ENCODE results near the gene PTPRE.

PTPRE gene

DNA sequence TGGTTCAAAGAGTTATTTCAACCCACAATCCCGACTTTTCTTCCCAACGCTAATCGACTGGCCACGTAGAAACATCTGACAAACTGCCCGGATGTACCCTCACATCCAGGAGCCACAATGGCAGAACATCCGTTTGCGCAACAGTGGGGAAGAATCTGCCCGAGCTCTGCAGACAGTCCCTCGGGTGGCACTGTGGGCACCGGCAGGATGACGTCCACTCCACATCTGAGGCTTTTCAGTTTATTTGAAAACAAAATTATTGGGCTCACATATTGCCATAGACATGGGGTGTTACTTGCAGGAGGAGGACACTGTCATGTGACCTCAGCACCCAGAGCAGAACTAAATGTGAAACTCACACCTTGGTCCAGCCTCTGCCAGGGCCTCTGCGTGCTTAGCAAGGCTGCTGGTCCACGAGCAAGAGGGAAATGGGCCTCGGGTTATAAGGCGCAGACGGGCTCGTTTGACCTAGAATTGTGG, 135.3 kb downstream of the PTPRE start:
- DNase-seq (ENCODE audit: low read depth in 3 of 3, low spot score in 1 of 3), result no peak

DNA sequence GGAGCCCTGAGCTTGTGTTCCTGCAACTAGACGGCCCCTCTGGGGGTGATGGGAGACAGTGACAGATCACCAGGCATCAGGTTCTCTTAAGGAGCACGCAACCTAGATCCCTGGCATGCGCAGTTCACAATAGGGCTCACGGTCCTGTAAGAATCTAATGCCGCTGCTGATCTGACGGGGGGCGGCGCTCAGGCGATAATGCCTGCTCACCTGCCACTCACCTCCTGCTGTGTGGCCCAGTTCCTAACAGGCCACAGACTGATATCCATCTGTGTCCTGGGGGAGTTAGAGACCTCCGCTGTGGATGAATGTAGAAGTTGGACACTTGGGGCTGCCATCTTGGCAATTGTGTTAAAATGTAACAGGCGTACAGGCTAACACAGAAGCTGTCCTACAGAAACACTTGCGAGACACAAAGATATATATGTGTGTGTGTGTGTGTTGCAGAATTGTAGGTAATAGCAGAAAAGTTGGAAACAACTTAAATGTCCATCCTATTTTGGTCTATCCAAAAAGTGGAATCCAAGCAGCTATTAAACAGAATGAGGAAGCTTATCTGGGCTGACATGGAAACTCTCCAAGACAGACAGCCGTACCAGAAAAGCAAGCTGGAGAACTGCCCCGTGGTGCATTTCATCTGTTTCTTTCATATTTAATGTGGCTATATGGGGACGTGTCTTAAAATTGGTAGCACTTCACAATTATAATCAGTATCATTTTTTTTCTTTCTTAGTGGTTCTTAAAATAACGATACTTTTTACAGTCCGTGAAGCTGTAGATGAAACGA, 136.5 kb downstream of the PTPRE start:
- no peak for DNase-seq (ENCODE audit: low read depth in 3 of 3, low spot score in 1 of 3)

DNA sequence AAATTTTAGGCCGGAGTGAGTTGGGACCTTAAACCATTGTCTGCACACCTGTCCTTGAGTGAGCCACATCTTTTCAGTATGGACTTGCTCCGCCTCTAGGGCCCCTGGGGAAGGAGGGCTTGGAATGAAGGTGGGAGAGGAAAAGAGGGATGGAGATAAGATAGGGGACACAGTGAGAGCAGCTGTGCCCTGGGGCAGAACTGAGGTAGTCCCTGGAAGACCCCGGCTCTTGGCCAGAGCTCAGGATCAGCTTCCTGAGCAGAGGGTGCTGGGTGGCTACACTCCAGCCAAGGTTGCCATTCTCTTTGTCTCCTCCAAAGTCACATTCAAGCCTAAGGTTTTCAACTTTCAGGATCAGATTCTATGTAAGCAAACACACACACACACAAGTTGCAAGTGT, 137.3 kb downstream of the PTPRE start:
- no peak for DNase-seq (ENCODE audit: low read depth in 3 of 3, low spot score in 1 of 3)

DNA sequence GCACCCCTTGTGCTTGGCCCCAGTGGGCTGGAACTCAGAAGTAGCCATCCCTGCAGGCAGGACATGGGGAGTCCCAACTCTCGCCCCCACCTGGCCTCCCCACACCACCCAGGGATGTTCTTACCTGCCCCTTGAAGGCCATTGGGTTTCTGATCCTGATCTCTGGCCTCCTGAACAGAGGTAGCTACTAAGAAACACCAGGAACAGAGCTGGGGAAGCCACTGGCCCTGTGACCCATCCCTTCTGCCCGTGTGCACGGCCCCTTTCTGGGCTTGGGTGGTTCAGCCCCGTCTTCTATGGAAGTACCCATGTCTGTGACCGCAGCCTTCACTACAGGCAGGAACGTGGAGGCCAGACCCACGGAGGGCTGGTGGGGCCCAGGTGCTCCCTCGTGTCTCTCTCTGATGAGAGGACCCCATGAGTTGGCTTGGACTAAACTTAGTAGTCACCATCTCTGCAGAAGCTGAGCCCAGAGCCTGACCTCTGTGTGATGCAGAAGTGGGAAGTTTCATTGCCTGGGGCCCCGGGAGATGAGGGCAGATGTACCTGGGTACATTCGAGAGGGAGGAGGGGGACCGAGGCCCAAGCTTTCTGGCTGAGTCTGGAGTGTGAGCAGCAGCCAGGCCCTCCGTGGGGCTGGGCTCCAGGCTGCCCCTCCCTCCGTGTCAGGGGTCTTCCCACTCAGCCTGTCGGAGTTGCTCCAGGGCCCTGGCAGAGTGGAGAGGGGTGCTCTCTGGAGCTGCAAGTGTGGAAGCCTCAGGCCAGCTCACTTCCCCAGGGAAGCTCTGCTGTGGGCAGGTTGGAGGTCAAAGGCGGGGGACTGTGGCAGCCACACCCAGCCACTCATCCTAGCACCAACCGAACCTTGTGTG, 138.3 kb downstream of the PTPRE start:
- no peak for DNase-seq (ENCODE audit: low read depth in 3 of 3, low spot score in 1 of 3)

DNA sequence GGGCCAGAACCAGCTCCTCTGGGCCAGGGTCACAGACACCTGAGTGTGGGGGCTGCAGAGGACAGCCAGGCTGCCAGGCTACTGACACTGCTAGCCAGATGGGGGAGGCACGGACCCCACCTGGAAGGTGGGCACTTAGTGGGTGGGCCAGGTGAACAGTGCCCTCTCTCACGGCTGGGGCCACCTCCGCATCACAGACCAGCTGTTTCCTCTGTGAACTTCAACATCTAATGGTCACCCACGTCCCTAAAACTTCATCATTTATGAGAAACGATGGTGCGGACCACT, 138.9 kb downstream of the PTPRE start:
- no peak for DNase-seq (ENCODE audit: low read depth in 3 of 3, low spot score in 1 of 3)

DNA sequence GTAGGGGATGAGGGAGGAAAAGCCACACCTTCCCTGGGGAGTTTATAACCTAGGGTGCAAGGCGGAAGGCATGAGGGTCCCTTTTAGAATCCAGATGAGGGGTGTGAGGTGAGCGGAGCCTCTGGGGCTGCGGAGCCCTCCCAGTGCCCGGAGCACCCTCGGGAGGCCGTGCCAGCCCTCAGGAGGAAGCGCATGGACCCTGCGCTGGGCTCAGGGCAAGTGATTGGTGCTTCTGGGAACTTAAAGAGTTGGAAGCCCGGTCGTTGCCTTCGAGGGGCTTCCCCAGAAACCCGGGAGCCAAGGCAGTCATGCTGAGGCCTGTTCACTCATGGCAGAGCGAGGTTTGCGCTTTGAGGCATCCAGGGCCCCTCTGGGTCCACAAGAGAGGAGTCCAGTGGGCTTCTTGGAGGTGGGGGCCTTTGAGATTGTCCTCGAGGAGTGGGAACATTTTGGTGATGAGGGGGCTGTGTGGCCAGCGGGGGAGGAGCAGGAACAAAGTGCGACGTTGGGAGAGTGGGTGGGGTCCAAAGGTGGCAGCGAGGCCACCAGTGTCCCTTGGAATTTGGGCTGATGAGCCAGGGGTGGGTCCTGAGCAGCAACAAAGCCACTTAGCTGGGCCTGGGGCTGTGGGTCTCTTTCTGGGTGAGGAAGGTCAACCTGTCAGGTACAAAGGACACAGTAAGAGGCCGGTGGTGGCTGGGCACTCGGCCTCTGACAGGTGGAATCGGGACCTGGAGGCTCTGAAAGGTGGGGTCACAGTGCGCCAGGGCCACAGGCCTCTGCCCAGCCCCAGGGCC, 139.5 kb downstream of the PTPRE start:
- no peak for DNase-seq (ENCODE audit: low read depth in 3 of 3, low spot score in 1 of 3)

DNA sequence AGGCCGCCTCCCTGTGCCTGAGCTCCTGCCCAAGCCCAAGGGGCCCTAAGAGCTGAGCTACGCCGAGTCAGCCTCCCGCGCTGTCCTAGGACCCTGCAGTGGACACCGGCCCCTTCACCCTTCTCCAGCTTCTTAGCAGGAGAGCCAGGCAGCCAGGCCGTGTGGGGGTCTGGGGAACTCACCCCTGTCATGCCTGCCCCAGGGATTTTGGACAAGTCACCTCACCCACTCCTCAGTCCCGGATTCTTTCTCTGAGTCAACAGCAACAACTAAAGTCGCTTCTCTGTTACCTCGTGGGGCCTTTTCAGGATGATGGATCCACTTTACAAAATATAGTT, 140.0 kb downstream of the PTPRE start:
- no peak for DNase-seq (ENCODE audit: low read depth in 3 of 3, low spot score in 1 of 3)

GRCh38 chr10:128047351-128047750, 140.4 kb downstream of the PTPRE start:
- DNase-seq (ENCODE audit: low read depth in 3 of 3, low spot score in 1 of 3), result peak; percentile 52 to 63 (median 56)

- DNase-seq (ENCODE audit: low read depth in 3 of 3, low spot score in 1 of 3), result no peak
Observed at GRCh38 chr10:128047991-128048818, 141.3 kb downstream of the PTPRE start.

DNA sequence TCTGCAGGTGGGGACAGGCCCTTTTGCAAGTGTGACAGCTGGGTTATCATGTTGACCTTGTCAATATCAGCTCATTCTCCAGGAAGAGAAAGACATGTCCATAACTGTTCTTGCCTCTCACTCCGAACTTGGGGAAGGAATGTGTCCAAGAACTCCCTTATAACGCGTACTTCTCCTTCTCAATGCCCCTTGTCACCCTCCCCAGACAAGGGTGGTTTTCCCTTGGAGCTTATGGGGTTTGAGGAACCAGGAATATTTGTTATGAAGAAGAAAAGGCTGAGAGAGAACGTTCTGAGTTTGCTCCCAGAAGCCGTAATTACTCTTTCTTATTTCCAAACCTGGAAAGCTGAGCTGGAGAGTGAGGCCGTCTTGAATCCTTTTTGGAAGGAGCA, 141.9 kb downstream of the PTPRE start:
- DNase-seq (ENCODE audit: low read depth in 3 of 3, low spot score in 1 of 3), result no peak

DNA sequence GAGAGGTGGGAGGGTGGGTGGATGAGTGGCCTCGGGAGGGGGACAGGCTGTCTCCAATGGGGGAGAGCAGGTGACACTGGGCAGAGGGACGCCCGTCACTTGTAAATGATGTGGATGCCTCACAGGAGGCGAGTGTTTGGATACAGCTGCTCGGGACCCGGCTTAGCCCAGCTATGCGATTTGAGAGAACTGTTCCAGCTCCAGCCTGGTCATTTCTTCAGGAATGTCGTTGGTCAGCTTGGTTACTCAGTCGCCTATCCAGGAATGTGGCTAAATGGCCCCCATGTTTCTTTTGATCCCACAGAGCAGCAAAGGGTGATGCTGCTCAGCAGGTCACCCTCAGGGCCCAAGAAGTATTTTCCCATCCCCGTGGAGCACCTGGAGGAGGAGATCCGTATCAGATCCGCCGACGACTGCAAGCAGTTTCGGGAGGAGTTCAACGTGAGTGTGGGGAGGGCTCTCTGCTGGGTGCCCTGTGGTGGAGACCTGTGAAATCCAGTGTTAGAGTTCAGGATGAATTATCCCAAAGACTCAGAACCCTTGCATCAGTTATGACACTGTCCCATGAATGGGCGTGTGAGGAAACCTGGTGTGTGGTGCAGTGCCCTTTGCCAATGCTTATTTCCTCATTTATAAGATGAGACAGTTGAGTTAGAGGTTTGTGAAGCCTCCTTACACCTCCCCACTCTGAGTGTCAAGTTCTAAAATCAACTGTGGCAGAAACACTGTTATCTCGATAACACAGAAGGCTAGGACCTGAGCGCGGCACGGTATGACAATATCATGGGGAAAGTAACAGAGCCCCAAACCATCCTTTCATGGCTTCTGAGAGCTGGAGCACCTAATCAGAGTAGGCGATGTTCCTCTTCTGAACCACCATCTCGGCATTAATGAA, 142.6 kb downstream of the PTPRE start:
- DNase-seq (ENCODE audit: low read depth in 3 of 3, low spot score in 1 of 3), result no peak

DNA sequence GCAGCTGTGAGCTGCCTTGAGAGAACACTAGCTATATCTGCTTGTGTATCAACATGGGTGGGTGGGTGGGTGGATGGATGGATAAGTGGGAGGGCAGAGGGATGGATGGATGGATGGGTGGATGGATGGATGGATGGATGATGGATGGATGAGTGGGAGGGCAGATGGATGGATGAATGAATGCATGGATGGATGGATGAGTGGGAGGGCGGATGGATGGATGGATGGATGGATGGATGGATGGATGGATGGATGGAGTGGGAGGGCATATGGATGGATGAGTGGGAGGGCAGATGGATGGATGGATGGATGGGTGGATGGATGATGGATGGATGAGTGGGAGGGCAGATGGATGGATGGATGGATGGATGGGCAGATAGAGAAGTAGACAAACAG, 143.2 kb downstream of the PTPRE start:
- DNase-seq (ENCODE audit: low read depth in 3 of 3, low spot score in 1 of 3), result no peak

DNA sequence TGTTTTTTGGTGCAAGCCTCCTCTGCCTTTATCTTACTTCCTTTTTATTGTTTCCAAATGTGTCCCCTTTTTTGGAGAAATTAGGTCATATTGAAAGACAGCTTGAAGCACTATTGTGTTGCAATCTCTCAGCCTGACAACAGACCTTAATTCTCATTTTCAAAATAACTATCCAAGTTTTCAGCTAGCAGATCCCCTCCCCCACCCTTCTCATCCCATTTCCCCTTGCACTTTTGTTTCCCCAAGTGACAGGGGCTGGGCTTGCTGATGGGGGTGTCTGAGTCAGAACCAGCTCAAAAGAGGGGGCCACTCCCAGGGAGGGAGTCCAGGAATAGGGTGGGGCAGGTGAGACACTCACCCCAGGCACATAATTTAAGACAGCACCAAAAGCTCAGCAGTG, 144.0 kb downstream of the PTPRE start:
- DNase-seq (ENCODE audit: low read depth in 3 of 3, low spot score in 1 of 3), result no peak

- DNase-seq (ENCODE audit: low read depth in 3 of 3, low spot score in 1 of 3), result no peak
Observed at GRCh38 chr10:128051548-128051947, 144.6 kb downstream of the PTPRE start.

GRCh38 chr10:128052696-128053095, 145.8 kb downstream of the PTPRE start:
- DNase-seq (ENCODE audit: low read depth in 3 of 3, low spot score in 1 of 3), result no peak

DNA sequence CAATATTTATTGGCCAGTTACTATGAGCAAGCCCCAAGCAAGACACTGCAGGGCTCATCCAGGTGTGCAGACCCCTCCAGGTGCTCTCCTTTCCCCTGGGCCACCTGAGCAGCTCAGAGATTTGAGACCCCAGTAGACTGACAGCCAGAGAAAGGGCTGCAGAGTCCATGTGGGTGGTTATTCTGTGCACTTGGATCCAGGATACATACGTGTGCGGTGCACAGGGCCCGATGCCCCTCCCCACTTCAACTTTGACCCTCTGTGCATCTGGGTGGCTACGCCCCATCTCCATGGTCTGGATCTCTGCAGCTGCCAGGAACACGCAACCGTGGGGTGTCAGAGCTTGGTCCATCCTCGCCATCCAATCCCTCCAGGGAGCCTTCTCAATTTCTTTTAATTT, 146.5 kb downstream of the PTPRE start:
- no peak for DNase-seq (ENCODE audit: low read depth in 3 of 3, low spot score in 1 of 3)

GRCh38 chr10:128054163-128054970, 147.5 kb downstream of the PTPRE start:
- DNase-seq (ENCODE audit: low read depth in 3 of 3, low spot score in 1 of 3), result no peak

GRCh38 chr10:128055061-128055868, 148.4 kb downstream of the PTPRE start:
- no peak for DNase-seq (ENCODE audit: low read depth in 3 of 3, low spot score in 1 of 3)
